SKM-1 treated with dmso at 0.1 percent for 144 hours (cell line): Measurements from ENCODE around the gene LRP2.
"Not testable (repeated sequence)": the region's sequence is repeated elsewhere in the genome, so short reads cannot be mapped to it uniquely, and the experiment has no call there.

ENCODE experiments used
- DNase-seq: peaks from one replicate; lab custom pipeline; 2025; ENCODE audit not compliant: unreplicated experiment; lab: John Stamatoyannopoulos, UW

LRP2 gene

DNA sequence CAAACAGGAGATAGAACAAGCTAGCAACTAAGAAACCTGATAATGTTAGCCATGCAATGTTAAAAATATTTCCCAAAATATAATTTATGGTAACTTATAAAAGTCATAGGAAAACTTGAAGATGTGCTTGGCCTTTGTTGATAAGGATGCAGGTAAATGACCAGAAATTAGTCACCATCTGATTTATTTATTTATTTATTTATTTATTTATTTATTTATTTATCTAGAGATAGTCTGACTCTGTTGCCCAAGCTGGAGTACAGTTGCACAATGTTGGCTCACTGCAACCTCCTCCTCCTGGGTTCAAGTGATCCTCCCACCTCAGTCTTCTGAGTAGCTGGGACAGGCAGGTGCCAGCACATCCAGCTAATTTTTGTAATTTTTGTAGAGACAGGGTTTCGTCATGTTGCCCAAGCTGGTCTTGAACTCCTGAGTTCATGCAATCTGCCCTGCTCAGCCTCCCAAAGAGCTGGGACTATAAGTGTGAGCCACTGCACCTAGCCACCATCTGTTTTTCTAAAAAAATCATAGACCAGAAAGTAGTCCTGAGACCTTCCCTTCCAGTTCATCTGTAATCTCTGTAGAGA, 183.4 kb downstream of the LRP2 start:
- DNase-seq, result no peak

GRCh38 chr2:169178364-169178763, 184.0 kb downstream of the LRP2 start:
- DNase-seq, result no peak

GRCh38 chr2:169175112-169175511, 187.2 kb downstream of the LRP2 start:
- DNase-seq, result no peak

- no peak for DNase-seq
Observed at GRCh38 chr2:169173876-169174275, 188.5 kb downstream of the LRP2 start.

GRCh38 chr2:169172914-169173313, 189.4 kb downstream of the LRP2 start:
- no peak for DNase-seq

GRCh38 chr2:169172151-169172735, 190.1 kb downstream of the LRP2 start:
- no peak for DNase-seq

DNA sequence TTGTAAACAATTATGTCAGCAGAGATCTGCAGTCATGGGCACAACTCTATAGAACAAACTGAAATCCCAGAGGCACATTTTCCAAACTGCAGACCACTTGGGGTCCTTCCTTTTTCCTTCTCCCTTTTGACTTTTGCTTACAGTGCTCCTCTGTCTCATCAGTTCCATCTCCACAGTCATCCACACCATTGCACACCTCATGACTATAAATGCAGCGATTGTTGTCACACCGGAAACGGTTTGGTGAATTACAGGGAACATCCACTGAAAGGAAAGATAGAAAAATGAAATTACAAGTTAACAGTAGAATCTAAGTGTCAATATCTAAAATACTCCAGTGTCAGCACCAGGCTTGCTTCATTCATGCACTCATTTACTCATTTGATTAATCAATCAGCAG, 196.5 kb downstream of the LRP2 start:
- DNase-seq, result no peak

DNA sequence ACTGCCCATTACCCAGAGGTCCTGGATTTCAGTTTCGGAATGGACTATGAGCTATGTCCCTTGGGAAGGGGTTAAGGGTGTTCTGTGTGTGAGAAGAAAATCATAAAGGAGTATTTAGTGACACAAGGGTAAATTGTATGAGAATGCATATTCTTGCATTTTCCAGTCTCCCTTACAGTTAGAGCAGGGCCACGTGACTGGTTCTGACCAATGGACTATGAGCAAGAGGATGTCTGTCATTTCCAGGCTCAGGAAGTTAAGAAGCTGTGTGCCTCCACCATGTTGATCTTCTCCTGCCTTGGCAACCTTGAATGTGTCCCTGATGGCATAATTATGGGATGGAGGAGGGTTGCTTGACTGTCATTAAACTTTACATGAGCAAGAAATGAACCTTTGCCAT, 198.0 kb downstream of the LRP2 start:
- DNase-seq, result no peak

DNA sequence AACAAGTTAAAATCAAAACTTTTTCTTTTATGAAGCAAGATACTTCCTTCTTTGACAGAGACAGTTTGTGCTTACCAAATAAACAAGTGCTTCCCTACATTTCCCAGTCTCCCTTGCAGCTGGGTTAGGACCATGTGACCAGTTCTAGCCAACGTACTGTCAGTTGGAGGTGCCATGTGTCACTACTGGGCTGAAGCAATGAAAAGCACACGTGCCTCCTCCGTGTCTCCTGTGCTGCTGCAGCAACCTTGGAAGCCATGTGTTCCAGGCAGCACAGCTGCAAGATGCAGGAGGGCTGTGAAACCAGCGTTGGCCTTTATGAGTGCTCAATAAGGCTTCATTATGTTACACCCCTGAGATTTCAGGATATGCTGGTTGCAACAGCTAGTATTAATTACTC, 199.7 kb downstream of the LRP2 start:
- no peak for DNase-seq

DNA sequence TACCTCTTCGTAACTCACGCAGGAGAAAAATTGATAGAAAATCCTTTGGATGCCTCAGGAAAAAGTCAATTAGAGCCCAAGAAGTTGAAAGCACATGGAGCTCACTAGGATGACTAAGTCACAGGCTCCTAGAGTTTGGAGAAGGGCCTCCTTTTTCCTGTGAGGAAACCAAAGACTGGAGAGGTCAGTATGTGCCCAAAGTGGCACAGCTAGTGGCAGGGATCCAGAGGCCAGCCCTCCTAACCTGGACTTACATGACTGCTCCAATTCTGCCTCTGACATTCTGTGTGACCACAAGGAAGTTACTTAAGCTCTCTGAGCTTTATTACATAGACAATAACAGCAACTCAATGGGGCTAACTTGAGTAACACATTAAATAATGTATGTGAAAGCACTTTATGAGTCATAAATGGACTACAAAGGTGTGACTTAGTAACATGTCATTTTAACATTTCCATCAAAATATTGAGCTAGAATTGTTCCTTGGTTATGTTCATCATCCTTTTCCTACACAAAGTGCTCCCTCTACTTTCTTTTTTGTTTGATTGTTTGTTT, 201.3 kb downstream of the LRP2 start:
- no peak for DNase-seq

GRCh38 chr2:169159686-169160085, 202.6 kb downstream of the LRP2 start:
- DNase-seq, result no peak

- DNase-seq, result no peak
Observed at GRCh38 chr2:169158874-169159273, 203.5 kb downstream of the LRP2 start.

GRCh38 chr2:169146220-169146619, 216.1 kb downstream of the LRP2 start:
- DNase-seq, result no peak

GRCh38 chr2:169143998-169144397, 218.3 kb downstream of the LRP2 start:
- no peak for DNase-seq

GRCh38 chr2:169141713-169142352, 220.5 kb downstream of the LRP2 start:
- DNase-seq, result peak; percentile 59

DNA sequence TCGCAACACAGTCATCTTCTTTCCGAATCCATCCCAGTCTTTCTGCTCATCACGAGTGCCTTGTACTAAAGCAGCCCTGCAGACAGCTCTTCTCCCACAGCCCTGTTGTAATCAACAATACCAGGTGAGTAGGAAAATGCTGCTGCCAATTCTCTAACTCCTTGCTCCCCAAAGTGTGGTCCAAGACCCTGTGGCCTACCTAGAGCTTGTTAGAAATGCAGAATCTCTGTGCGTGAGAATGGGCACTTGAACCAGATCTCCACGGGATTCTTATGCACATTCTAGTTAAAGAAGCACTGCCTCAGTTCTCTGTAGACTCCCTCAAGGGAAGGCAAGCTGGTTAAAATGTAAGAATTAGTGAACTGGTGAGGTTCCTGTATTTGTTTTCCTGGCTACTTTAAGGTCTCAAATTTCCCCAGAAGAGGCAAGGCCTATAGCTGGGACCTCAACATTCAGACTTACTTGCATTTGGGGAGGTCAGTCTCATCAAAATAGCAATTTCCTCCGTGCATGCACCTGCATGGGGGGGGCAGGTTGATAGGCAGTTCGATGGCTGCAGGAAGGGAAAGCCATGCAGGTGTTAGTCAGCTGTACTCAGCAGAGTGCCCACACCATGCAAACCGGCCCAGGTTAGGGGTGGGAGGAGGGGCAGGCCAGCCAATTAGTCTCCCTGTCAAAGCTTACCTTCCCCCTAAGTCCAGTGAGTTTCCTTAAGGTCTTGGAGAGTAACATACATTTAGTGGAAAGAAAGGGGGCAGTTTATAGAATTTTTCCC, 222.2 kb downstream of the LRP2 start:
- no peak for DNase-seq

DNA sequence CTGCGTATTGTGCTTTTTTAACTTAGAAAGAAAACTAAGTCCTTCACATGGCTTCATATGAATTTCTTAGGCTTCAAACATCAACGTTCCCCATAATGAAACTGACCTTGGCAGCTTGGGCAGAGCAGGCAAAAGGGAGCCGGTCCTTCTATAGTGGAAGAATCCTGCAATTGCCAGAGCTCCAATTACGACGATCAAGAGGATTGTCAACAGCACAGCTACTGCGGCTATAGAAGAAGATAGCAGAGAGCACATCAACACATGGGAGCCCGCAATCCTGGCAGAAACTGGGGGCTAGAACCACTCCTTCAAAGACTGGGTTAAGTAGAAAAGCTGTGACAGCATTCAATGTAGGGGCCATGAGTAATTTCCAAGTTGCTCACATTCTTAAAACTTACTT, 223.2 kb downstream of the LRP2 start:
- no peak for DNase-seq

DNA sequence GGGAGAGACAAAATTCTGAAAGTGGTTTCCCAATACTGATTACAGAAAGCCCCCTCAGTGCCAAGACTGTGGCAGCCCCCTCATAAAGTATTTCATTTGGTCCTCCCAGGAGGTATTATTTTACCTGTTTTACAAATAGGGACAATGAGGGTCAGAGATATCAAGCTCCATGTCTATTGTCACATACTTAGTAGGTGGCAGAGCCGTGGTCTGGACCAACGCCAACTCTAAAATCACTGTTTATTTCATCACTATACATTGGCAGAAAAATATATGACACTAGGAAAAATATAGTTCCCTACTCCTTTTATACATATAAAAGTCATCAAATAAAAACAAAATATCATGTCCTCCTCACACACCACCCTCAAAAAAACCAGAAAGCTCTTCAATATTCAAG, 224.4 kb downstream of the LRP2 start:
- no peak for DNase-seq

- no peak for DNase-seq
Observed at GRCh38 chr2:169136885-169137534, 225.3 kb downstream of the LRP2 start.

DNA sequence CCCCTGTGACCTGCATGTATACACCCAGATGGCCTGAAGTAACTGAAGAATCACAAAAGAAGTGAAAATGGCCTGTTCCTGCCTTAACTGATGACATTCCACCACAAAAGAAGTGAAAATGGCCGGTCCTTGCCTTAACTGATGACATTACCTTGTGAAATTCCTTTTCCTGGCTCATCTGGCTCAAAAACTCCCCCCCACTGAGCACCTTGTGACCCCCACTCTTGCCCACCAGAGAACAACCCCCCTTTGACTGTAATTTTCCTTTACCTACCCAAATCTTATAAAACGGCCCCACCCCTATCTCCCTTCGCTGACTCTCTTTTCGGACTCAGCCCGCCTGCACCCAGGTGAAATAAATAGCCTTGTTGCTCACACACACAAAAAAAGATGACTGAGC, 225.9 kb downstream of the LRP2 start:
- DNase-seq, result not testable (repeated sequence)

DNA sequence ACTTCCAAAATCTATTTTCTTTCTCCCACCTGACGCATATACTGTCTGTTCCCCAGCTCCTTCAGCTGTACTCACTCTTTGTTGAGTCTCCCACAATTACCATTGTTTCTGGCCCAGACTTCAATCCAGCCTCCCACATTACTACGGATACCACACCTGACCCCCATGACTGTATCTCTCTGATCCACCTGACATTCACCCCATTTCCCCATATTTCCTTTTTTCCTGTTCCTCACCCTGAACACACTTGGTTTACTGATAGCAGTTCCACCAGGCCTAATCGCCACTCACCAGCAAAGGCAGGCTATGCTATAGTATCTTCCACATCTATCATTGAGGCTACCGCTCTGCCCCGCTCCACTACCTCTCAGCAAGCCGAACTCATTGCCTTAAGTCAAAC, 228.1 kb downstream of the LRP2 start:
- DNase-seq, result not testable (repeated sequence)
